Bone marrow (tissue), 2 donors: ENCODE measurements around the gene SERPINB1.
"Not testable (repeated sequence)": the region's sequence is repeated elsewhere in the genome, so short reads cannot be mapped to it uniquely, and the experiment has no call there.

Source experiments
- DNase-seq, 2 donors: peaks; one replicate each; lab custom pipeline; 2025; lab: John Stamatoyannopoulos, UW

The SERPINB1 gene

GRCh38 chr6:2818593-2818992, 23.1 kb downstream of the SERPINB1 start:
- DNase-seq: peak in 1 of 2 donors; percentile 42

GRCh38 chr6:2817903-2818443, 23.7 kb downstream of the SERPINB1 start:
- no peak for DNase-seq

DNA sequence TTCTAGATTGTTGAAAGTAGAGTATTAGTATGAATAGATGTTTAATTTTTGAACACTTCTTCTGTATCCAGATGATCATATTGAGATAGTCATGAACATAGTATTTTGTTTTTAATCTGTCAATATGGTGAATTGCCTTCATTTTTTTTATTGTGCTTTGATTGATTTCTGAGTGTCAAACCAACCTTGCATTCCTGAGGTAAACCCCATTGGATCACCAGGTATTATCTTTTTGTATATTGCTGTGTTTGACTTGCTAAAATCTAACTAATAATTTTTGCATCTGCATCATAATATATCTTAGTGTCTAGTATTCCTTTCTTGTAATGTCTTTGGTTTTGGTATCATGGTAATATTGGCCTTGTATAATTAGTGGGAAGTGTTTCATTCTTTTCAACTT, 25.5 kb downstream of the SERPINB1 start:
- no peak for DNase-seq

DNA sequence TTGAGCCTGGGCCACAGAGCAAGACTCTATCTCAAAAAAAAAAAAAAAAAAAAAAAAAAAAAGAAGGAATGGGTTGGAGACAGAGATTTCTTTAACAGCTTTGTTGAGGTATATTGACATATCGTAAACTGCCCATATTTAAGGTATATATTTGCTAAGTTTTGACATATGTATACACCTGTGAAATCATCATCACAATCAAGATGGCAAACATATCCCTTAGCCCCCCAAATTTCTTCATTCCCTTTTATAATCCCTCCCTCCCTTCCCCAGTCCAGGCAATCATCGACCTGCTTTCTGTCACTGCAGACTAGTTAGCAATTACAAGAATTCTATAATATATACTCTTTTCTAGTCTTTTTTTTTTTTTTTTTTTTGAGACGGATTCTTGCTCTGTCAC, 29.0 kb downstream of the SERPINB1 start:
- DNase-seq: no peak

- no peak for DNase-seq
Measured at GRCh38 chr6:2810092-2810671, 31.5 kb downstream of the SERPINB1 start.

GRCh38 chr6:2809015-2809414, 32.6 kb downstream of the SERPINB1 start:
- DNase-seq: no peak

- no peak for DNase-seq
Measured at GRCh38 chr6:2807342-2808090, 34.1 kb downstream of the SERPINB1 start.

DNA sequence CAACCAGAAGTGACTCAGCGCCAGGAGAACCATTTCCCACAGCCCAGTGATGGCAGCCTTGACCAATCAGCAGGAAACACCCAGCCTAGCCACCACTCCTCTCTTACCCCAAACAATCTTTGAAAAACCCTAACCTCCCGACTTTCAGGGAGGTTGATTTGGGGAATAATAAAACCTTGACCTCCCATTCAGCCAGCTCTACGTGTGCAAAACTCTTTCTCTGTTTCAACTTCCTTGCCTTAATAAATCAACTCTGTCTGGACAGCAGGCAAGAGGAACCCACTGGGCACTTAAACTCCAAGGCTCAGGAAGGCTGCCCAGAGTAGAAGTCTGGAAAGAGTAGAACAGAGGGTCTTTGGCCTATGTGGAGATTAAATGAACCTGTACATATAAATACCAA, 35.0 kb downstream of the SERPINB1 start:
- no peak for DNase-seq

GRCh38 chr6:2805031-2805430, 36.6 kb downstream of the SERPINB1 start:
- no peak for DNase-seq

DNA sequence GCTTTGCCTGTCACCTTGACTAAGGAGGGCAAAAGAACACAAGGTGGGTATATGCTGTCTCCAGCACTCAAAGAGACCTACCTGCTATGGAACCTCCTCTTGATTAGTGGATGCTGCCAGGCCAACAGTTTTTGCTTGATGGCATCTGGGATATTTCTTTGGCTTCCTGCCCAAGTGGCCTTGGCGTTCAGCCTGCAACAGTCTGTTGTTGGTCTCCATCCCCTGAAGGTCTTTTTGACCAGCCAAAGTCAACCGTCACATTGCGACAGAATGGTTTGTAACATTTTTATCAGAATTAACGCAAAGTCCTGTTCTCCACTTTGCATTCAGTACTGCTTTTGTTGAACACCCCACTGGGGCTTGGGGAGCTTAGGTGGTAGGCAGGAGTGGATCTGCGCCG, 37.1 kb downstream of the SERPINB1 start:
- no peak for DNase-seq

- DNase-seq: no peak
Measured at GRCh38 chr6:2803731-2804429, 37.8 kb downstream of the SERPINB1 start.

DNA sequence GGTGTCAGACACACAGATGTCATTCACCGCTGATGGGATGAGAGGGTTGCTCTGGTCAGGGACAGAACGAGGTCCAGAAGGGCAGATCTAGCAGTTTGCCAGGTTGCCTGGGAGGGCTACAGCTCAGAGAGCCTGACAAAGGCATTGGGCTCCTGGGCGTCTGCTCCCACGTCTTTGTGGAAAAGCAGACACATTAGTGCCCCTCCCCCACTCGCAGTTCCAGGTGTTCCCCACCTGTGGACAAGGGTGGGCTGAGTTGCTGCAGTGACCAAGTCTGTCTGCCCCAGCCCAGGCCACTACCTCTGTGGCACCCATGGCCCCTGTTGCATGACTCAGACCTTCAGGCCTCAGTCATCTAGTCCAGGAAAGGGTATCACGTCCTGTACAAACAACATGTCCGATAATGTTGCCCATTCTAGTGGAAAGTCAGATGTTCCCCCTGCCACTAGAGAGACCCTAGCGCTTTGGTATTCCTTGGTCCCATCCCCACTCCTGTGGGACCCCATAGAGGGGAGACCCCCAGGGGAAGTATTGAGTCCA, 39.1 kb downstream of the SERPINB1 start:
- DNase-seq: no peak

- not testable (repeated sequence) for DNase-seq
Measured at GRCh38 chr6:2801687-2802086, 40.0 kb downstream of the SERPINB1 start.

- DNase-seq: no peak
Measured at GRCh38 chr6:2800552-2801316, 40.9 kb downstream of the SERPINB1 start.

DNA sequence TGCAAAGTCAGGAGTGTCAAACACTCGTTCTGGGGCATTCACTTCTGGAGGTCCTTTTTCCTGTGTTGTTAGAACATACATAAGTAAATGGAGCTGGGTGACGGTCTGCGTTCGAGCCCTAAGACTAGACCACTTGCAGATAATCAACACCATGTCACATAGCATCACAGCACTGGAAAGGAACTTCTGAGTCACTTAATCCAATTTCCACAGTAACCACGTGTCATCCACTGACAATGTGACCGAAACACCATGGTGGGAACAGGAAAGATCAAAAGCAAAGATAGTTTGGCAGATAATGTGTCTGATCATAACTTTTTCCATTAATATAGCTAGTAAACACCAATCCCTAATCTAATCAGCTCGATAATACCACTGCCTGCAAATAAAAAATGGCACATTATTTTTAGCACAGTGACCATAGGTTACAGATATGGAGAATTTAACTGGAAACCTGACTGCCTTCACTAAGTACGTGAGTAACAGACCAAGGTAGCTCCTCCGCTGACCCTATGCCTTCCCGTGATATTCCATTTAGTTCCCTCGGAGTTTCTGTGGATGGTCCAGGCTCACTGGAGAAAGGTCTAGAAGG, 41.6 kb downstream of the SERPINB1 start:
- peak in 1 of 2 donors; percentile 72 for DNase-seq

DNA sequence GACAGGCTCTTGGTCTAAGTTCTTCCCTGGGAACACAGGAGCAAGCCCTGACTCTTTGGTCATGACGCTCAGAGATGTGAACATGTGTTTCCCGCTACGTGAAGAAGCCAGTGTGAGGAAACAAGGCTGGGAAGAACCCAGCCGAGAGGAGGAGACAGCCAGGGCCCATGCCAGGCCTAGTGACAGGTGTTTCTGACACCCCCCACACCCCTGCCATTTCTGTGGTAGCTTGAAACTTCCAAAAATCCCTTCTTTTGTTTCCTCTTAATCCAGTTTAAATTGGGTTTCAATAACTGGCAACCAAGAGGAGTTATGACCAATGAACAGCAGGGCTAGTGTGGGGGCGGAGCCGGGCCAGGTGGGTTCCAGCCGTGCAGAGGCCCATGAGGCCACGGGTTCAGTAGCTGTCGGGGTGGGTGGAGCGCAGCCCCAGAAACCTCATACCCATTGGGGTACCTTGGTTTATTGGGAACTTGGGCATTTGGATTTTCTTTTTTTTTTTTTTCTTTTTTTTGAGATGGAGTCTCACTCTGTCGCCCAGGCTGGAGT, 43.0 kb downstream of the SERPINB1 start:
- DNase-seq: no peak

DNA sequence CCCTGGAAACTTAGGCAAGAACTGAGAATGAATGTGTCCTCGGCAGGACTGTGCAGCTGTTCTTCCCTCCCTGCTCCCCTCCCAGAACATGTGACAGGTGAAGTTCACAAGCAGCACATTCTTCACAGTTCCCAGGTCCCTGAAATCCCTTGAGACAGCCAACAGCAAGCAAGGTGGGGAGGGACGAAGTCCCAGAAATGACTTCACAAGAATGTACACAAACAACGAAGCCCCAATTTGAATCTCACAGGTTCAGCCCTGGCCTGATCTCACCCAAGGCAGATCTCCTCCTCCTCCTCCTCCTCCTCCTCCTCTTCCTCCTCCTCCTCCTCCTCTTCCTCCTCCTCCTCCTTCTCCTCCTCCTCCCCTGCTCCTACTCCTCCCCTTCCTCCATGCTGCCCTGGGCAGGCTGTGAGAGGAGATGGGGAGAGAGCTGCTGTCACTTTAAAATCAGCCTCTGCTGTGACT, 44.1 kb downstream of the SERPINB1 start:
- no peak for DNase-seq

- DNase-seq: no peak
Measured at GRCh38 chr6:2796861-2797260, 44.8 kb downstream of the SERPINB1 start.

DNA sequence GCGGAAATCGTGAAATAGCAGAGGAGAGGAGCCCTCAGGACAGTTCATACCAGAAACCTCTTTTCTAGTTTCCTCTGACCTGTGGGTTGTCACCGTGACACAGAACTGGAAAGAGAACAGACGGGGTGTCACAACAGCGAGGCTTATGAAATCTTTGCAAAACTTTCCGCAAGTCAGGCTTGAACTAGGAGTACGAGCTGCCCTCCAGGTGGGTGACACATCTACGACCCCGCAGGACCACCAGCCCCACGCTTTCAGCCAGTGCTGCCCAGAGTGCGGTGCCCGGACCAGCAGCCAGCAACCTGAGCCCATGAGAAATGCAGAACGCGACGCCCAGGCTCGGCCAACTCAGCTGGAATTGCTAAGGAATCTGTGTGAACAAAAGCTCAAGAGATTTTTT, 45.7 kb downstream of the SERPINB1 start:
- DNase-seq: no peak

- DNase-seq: no peak
Measured at GRCh38 chr6:2795162-2795561, 46.5 kb downstream of the SERPINB1 start.

- no peak for DNase-seq
Measured at GRCh38 chr6:2794171-2794730, 47.4 kb downstream of the SERPINB1 start.
